Stimulated activated CD4-positive, alpha-beta T cell treated with anti-CD3 and anti-CD28 coated beads, Interleukin-15, amount 100 ng/mL, for 48 hours (primary cell): Measurements from ENCODE around the gene SLC27A1.

Experiments
- DNase-seq, 2 donors: peaks; one replicate each; pipeline ENCODE4 v3.0.0-alpha.2; 2020; ENCODE audit warnings: low read depth in 2 of 2

The SLC27A1 gene

GRCh38 chr19:17470068-17470841 is at the start of gene SLC27A1:
Gene SLC27A1 (plus strand): TSS chr19:17470524. CDS start chr19:17470541, 17 bp downstream.
- peak; percentile 85 to 88 for DNase-seq

DNA sequence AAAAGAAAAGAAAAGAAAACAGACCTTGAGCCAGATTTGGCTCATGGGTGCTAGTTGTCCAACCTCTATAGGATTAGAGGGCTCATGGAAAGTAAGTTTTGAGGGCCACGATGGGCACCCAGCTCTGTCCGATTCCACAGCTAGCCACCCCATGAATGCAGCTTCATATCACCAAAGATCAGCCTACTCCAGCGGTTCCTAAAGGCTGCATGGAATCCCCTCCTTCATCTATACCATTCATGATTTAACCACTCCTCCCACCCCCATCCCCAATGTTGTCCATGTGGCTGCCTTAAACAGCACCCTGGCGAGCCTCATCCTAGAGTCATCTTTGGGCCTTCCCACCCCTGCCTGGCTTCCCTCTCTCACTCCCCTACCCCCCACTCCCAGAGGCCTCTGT is 48.4 kb upstream of the SLC27A1 start:
- no peak for DNase-seq

DNA sequence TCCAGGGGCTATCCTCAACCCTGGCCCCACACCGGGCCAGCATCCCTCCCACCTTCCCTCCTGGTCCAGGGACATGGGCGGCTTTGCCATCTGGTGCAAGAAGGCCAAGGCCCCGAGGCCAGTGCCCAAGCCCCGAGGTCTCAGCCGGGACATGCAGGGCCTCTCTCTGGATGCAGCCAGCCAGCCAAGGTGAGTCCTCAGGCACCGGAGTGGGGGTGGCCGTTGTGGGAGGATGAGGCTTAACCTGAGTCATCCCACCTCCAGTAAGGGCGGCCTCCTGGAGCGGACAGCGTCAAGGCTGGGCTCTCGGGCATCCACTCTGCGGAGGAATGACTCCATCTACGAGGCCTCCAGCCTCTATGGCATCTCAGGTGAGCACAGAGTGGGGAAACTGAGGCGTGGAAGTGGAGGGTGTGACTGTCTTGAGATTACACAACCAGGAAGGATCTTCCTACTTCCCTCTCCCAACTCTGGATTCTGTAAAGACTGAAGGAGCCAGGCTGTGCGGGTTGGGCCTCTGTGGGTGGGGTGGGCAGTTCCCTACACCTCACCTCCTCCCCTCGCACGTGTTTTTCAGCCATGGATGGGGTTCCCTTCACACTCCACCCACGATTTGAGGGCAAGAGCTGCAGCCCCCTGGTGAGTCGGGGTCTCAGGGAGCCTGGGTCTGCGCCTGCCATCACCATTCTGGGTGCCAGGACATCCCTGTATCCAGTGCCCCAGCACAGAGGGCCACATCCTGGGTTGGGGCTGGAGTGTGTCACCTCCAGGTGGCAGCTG is 46.7 kb upstream of the SLC27A1 start:
- no peak for DNase-seq

DNA sequence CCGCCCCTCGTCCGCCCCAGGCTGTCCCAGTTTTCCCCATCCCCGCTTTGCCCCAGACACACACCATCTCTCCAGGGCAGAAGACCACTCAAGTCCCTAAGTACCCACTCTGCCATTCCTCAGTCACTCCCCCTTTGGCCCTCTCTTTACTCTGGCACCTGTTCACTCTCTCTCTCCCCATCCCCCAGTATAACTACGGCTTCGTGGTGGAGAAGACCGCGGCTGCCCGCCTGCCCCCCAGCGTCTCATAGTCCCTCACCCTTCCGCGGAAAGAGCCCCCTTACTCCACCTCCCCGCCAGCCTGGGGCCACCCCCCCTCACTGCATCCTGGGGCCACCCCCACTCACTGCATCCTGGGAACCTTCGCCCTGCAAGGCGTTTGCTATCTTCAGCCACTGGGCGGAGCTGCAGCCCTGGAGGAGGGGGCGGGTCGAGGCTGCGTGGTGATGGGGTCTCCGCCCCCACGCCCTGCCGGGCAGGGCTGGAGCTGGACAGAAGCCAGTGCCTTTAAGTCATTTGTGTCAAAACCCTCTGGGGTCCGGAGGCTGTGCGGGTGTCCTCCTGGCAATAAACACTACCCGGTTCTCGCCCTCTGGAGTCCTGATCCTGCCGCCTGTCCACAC is 45.5 kb upstream of the SLC27A1 start:
- DNase-seq, result no peak

GRCh38 chr19:17429641-17430113 is 40.6 kb upstream of the SLC27A1 start:
- DNase-seq, result no peak

DNA sequence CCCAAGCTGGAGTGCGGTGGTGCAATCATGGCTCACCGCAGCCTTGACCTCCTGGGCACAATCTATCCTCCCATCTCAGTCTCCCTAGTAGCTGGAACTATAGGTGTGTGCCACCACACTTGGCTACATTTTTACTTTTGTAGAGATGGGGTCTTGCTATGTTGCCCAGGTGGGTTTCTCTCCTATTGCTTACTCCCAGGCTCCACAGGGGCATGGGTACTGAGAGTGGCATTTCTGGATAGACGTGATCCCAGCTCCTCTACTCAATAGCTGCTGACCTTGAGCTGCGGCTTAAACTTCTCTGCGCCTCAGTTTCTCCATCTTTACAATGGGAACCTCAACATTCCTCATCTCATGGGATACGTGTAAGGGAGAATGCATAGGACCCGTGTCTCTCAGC is 38.9 kb upstream of the SLC27A1 start:
- DNase-seq, result no peak

DNA sequence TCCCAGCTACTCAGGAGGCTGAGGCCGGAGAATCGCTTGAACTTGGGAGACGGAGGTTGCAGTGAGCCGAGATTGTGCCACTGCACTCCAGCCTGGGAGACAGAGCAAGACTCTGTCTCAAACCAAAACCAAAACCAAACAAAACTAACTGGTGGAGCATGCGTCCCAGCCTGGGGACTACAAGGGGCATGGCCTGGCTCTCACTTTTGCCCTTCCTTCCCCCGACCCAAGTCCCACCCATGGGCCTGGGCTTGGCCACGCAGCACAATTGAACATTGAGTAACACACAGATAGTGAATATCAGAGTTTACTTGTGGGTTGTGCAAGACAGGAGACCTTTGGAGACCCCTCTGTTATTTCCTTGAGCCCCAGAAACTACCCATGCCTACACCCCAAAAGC is 35.1 kb upstream of the SLC27A1 start:
- DNase-seq, result no peak

DNA sequence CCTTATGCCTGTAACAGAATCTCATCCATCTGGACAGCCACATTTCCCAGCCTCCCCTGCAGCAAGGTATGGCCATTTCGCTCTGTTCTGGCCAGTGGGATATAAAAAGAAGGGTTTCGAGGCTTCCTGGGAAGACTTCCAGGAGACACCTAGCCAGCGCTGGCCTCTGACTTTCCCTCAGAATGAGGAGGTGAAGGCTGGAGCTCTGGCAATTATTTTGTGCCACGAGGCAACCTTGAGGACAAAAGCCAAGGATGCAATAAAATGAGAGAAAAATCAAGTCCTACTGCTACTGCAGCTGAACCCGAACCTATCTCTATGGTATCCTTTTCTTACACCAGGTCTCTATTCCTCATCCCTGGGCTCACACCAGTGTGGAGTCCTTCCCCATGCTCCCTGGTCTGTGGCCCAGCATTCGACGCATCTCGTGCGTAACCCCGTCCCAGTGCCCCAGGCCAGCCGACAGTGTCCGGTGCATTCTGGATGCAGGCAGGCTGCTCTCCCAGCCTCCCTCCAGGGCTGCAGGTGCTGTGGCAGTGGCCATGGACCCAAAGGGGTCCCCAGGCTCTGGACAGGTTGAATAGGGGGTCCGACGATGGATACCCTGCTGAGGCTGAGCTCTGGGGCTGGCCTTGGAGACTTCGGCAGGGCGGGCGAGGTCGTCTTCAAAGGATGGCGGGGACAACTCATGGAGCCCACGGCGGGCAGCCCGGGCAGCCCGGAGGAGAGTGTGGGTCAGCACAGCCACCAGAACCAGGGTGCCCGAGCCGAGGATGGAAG is 34.0 kb upstream of the SLC27A1 start:
- DNase-seq, result no peak

GRCh38 chr19:17436874-17437267 is 33.5 kb upstream of the SLC27A1 start:
- DNase-seq, result no peak

DNA sequence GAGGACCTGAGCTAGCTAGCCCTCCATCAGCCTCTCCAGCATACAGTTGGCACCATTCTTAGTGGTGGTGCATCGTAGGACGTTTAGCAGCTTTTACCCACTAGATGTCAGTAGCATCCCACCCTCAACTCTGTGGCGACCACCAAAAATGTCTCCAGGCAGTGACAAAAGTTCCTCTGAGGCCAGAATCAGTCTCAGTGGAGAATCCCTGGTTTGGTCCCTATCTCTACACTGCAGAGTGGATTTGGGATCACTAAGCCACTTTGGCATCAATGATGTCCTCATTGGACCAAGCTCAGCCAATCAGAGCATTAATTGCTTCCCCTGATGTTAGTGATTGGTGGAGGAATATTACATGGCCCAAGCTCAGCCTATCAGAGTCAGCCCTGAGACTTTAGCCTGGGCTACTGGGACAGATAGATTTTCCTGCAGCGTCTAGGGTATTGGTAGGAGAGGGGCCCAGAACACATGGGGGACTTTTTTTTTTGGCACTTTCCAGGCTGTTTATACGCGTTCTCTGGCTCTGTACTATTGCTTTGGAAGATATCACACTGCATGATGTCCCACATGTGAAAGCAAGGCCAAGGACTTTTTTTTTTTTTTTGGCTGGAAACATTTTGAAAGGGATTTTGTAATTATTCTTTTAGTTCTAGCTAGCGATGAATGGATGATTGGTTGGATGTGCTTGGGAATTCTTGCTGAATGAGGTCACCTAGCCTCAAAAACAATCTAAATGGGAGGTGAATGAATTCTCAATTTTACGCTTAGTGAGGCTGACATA is 28.9 kb upstream of the SLC27A1 start:
- DNase-seq, result no peak

DNA sequence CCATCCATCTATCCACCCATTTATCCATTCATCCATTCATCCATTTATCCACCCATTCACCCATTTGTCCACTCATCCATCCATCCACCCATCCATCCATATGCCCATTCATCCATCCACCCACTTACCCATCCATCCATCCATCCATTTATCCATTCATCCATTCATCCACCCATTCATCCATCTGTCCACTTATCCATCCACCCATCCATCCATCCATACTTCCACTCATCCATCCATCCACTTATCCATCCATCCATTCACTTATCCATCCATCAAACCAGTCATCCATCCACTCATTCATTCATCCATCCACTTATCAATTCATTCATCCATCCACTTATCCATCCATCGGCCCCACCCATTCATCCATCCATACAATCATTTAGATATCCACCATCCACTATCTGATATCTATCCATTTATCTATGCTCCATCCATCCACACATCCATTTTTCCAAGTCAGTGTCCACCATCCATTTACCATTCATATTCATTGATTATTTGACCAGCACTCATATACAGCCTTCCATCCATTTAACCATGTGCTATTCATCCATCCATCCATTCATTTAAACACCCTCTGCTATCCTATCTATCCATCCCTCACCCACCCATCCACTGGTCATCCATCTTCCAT is 24.7 kb upstream of the SLC27A1 start:
- DNase-seq, result no peak

DNA sequence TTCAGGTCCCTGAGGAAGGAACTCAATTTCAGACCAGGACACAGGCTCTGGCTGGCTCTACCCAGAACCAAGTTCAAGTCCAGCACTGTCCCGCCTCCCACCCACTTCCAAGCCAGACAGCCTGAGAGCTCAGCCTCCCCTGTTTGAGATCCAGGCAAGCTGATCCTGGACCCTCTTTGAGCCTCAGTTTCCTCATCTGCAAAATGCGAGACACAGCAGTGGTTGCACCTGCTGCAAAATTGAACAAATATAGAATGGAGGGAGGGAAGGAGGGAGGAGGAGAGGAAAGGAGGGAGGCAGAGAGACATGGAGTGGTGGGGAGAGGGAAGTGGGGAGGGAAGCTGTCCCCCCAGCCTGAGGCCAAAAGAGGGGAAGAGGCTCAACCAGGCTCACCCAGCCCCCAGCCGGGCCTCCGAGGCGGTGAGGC is 22.6 kb upstream of the SLC27A1 start:
- DNase-seq, result no peak

- DNase-seq, result peak; percentile 19 to 43
Measured at GRCh38 chr19:17448131-17448967, 22.0 kb upstream of the SLC27A1 start, which contains the start of gene TMEM221. Gene TMEM221 (minus strand): TSS chr19:17448668. CDS start chr19:17448462, 206 bp downstream.

- peak; percentile 39 to 49 for DNase-seq
Measured at GRCh38 chr19:17450264-17451075, 19.9 kb upstream of the SLC27A1 start.

DNA sequence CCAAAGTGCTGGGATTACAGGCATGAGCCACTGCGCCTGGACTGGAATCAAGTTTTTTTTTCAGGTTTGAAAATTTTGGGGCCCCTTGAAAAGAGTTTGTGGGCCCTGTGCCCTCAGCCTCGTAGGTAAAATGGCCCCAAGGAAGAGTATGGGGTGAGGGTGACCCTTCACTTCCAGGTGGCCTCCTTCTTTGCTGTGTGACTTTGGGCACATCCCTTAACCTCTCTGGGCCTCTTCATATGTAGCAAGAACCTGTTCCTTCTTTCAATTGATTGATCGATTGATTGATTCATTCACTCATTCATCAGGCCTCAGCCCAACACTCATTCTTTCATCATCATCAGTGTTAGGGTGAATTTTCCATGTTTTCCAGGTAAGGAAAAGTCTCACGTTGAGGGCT is 18.5 kb upstream of the SLC27A1 start:
- DNase-seq, result no peak

GRCh38 chr19:17454576-17455071 is 15.7 kb upstream of the SLC27A1 start:
- no peak for DNase-seq

DNA sequence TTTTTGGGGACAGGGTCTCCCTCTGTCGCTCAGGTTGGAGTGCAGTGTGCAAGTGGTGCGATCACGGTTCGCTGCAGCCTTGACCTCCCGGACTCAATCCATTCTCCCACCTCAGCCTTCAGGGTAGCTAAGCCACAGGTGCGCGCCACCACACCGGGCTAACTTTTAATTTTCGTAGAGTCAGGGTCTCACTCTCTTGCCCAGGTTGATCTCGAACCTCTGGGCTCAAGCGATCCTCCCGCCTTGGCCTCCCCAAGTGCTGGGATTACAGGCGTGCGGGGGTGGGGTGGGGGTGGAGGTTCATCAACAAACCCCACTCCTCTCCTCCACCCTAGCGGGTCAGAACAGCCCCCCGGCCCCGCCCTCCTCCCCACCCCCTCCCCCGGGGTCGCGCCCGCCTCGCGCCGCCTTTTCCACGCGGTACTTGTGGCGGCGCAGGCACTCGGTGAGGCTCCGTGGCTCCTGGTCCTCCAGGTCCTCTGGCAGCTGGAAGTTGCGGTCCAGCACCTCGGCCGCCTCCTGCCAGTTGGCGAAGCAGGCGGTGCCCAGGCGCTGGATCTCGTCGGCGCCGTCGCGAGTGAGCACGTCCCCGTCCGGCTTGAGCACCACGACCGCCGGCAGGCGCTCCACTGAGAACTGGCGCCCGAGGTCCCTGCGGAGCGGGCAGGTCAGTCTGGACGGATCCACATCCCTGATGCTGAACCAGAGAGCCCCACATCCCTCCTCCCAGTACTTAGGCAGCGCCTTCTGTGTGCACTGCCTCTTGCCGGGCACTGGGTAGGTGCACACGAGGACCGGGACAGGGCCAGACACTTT is 14.8 kb upstream of the SLC27A1 start:
- DNase-seq, result no peak
